ENCODE data around the gene DNHD1.

The DNHD1 gene

GRCh38 chr11:6587360-6587953 lies 90.4 kb downstream of the DNHD1 start:
- DNase-seq (ENCODE audit: low read depth, low spot score): no peak

- no peak for DNase-seq (ENCODE audit: low read depth, low spot score)
Measured at GRCh38 chr11:6588018-6588417, 90.9 kb downstream of the DNHD1 start.

- no peak for DNase-seq (ENCODE audit: low read depth, low spot score)
Measured at GRCh38 chr11:6594142-6594768, 97.2 kb downstream of the DNHD1 start.

DNA sequence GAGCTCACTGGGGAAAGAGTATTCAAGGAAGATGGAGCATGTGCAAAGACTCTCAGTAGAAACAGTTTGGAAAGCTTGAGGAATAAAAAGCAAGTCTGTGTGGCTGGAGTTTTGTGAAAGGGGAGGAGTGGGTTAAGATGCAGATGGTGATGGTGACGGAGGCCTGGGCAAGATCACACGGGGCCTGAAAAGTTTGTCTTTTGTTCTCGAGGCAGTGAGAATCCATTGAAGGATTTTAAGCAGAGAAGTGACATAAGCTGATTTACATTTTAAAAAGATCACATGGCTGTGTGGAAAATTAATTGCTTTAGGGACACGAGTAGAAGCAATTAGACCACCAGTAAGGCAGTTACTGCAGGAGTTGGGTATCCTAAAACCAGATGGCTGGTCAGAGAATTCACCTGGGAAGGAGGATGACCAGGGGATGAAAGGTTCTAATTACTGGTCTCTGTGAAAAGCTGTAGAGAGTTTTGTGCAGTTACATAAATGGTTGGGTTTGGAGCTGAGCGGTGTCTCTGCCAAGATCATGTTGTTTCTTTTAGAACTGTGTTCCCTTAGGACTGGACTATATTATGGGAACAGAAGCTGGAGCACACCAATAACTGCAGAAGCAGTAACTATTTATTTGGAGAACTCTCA lies 99.3 kb downstream of the DNHD1 start:
- no peak for DNase-seq (ENCODE audit: low read depth, low spot score)

GRCh38 chr11:6598555-6598954 lies 101.5 kb downstream of the DNHD1 start:
- DNase-seq (ENCODE audit: low read depth, low spot score): no peak

DNA sequence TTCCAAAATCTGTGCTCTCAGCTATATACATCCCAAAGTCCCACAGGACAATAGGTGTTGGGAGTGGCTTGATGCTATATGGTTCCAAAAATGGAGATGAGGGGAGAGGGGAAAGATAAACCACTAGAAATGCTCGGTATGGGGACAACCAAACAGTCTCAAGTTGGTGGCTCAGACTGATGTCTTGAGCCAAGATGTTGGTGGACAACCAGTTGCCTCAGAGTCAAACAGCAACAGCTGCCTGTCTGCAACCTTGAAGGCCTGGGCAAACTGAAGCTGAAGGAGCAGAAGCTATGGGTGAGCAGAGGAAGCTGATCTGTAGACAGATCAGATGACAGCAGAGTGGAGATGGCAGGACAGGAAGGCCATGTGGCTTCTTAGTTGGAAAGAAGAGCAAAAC lies 102.4 kb downstream of the DNHD1 start:
- no peak for DNase-seq (ENCODE audit: low read depth, low spot score)

DNA sequence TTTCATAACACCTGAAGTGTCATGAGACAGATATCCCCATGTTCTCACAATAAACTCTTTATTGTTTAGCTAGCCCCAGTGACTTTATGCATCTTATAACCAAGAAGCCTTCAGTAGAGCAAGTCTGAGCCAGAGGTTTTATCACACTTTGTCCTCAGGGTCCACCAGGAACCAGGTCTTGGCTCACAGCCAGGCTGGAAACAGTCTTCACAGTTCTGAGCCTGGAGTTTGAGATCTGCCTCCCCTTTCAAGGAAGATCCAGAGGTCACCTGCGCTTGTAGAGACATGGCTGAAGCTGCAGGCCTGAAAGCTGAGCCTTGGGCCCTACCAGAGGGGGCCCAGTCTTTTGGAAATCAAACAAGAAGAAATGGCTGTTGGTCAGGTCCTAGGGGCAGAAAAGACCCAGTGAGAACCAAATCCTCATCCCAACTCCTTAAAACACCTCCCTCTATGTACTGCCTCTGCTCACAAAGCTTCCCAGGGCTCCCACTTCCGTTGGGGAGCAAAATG lies 102.9 kb downstream of the DNHD1 start:
- no peak for DNase-seq (ENCODE audit: low read depth, low spot score)

- DNase-seq (ENCODE audit: low read depth, low spot score): no peak
Measured at GRCh38 chr11:6601041-6601461, 104.0 kb downstream of the DNHD1 start.

- no peak for DNase-seq (ENCODE audit: low read depth, low spot score)
Measured at GRCh38 chr11:6602096-6602940, 105.2 kb downstream of the DNHD1 start.

GRCh38 chr11:6603287-6604080 lies 106.4 kb downstream of the DNHD1 start, which contains the start of the genes ILK and RRP8:
Gene ILK (plus strand): TSS chr11:6603774. CDS start chr11:6604272, 498 bp downstream.
Gene RRP8 (minus strand): TSS chr11:6603616. CDS start chr11:6603502, 114 bp downstream.
- DNase-seq (ENCODE audit: low read depth, low spot score): peak; percentile 92

DNA sequence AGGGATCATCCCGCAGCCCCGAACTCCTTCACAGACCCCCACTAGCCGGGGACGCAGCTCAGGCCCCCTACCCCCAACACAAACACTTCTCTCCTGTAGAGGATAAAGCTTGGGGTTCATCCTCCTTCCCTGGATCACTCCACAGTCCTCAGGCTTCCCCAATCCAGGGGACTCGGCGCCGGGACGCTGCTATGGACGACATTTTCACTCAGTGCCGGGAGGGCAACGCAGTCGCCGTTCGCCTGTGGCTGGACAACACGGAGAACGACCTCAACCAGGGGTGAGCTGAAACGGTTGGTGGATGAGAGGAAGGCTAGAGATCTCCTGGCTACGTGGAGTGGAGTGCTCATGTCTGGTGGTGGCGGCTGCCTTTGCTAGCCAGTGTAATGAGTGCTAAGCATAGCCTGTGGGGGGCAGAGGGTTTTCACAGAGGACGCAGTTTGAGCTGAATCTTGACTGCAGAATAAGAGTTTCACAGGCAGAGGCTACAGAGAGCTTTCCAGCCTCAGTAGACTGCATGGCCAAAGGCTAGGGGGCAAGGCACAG lies 107.1 kb downstream of the DNHD1 start:
- DNase-seq (ENCODE audit: low read depth, low spot score): peak; percentile 65

DNA sequence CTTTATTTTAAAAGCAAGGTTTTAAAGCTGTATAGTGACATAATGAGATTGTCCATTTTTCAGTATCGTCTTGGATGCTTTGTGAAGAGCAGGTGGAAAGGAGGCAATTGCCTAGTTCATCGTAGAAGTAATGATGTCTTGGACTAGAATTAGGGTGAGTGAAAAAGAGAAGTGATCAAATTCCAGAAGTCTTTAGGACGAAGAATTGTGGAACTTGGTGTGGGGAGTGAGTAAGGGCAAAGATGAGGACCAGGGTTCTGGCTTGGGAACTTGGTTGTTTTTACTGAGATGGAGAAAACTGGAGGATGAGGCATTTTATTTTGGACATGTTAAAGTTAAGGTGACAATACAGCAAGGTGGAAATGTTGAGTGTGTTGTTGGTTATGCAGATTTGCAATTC lies 107.7 kb downstream of the DNHD1 start:
- DNase-seq (ENCODE audit: low read depth, low spot score): no peak

DNA sequence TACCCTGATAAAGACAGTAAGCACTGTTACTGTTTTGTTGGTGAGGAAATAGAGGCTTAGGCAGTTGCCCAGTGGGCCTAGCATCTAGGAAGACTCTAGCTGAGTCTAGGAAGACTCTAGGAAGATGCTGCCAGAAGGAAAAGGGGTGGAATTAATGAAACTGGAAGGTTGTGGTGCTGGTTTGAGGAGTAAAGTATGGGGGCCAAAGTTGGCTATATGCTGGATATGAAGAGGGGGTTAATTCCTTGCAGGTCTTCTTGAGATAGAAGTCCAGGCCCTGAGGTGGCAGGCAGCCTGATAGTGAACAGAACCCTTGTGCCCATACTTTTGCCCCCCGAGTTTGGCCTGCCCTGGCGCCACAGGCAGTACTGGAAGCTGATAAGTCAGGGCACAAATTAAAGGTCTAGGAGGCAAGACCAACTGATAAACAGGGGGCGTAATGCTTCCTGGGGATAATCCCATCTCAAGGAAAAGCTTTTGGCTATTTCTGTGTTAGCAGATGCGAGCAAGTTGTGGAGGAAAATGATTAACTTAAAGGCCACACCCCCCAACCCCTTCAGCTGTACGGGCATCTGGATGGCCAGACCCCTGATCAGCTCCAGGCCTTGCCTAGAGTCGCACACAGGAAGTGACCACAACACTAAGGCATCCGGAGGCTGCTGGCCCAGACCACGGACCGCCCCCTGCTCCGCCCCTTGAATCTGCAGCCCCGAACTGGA lies 109.5 kb downstream of the DNHD1 start:
- peak; percentile 97 for DNase-seq (ENCODE audit: low read depth, low spot score)

GRCh38 chr11:6607190-6607795 lies 110.2 kb downstream of the DNHD1 start:
- DNase-seq (ENCODE audit: low read depth, low spot score): no peak

DNA sequence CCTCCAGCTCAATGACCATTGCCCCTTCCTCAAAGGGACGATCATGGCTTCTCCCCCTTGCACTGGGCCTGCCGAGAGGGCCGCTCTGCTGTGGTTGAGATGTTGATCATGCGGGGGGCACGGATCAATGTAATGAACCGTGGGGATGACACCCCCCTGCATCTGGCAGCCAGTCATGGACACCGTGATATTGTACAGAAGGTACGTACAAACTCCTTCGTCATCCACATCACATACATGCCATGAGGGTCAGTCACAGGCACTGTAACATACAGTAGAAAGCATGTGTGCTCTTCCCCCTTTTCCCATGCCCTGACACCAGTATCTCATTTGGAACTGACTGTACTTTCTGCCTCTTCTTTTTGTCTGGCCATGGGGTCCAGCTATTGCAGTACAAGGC lies 110.9 kb downstream of the DNHD1 start:
- DNase-seq (ENCODE audit: low read depth, low spot score): no peak

- DNase-seq (ENCODE audit: low read depth, low spot score): no peak
Measured at GRCh38 chr11:6608726-6609501, 111.8 kb downstream of the DNHD1 start.

- no peak for DNase-seq (ENCODE audit: low read depth, low spot score)
Measured at GRCh38 chr11:6609502-6610015, 112.5 kb downstream of the DNHD1 start.

DNA sequence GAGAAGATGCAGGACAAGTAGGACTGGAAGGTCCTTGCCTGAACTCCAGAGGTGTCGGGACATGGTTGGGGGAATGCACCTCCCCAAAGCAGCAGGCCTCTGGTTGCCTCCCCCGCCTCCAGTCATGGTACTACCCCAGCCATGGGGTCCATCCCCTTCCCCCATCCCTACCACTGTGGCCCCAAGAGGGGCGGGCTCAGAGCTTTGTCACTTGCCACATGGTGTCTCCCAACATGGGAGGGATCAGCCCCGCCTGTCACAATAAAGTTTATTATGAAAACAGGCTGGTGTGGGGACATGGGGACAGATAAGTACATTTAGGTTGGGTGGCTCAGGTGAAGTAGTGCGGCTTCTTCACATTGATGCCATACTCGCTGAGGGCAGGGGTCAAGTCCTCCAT lies 113.5 kb downstream of the DNHD1 start:
- DNase-seq (ENCODE audit: low read depth, low spot score): no peak
